GM10847 (cell line): ENCODE data around the gene MAPT.

Experiments used
- POLR2A ChIP-seq: IDR thresholded peaks from 2 replicates; pipeline ENCODE4 v1.6.1; 2011; ENCODE audit not compliant: insufficient read length; ENCODE audit errors: extremely low read depth

The MAPT gene

GRCh38 chr17:45976755-45977505 lies 82.6 kb downstream of the MAPT start:
- no peak for TF ChIP-seq POLR2A

- no peak for TF ChIP-seq POLR2A
Measured at GRCh38 chr17:45977506-45977824, 83.1 kb downstream of the MAPT start.

GRCh38 chr17:45977976-45978626 lies 83.7 kb downstream of the MAPT start:
- TF ChIP-seq POLR2A = no peak

- TF ChIP-seq POLR2A = no peak
Measured at GRCh38 chr17:45979137-45979536, 84.8 kb downstream of the MAPT start.

DNA sequence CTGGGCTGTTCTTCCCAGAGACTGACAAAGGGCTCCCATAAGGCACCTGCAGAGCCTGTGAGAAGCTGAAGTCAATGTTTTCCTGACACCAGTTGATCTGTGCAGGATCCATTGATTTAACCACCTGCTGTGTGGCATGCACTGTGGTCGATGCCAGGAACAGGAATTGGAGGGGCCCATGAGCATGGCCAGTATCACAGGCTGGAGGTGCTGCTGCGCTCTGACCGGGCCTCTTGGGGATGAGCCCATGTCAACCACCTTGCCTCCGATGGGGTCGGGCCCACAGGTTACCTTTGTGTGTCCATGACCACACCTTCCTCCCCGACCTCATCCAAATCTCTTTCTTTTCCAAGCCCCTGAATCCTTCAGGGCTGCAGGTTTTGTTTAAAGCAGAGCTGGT lies 86.5 kb downstream of the MAPT start:
- no peak for TF ChIP-seq POLR2A

- TF ChIP-seq POLR2A = no peak
Measured at GRCh38 chr17:45981306-45981705, 87.0 kb downstream of the MAPT start.

- TF ChIP-seq POLR2A = no peak
Measured at GRCh38 chr17:45982791-45983613, 88.6 kb downstream of the MAPT start.

GRCh38 chr17:45983614-45984310 lies 89.4 kb downstream of the MAPT start:
- no peak for TF ChIP-seq POLR2A

GRCh38 chr17:45984368-45984767 lies 90.0 kb downstream of the MAPT start:
- no peak for TF ChIP-seq POLR2A

- no peak for TF ChIP-seq POLR2A
Measured at GRCh38 chr17:45985447-45985846, 91.1 kb downstream of the MAPT start.

GRCh38 chr17:45986056-45986455 lies 91.7 kb downstream of the MAPT start:
- TF ChIP-seq POLR2A = no peak

GRCh38 chr17:45987706-45988105 lies 93.4 kb downstream of the MAPT start:
- no peak for TF ChIP-seq POLR2A

GRCh38 chr17:45989759-45990158 lies 95.4 kb downstream of the MAPT start:
- no peak for TF ChIP-seq POLR2A

GRCh38 chr17:45990886-45991285 lies 96.5 kb downstream of the MAPT start:
- TF ChIP-seq POLR2A = no peak

- no peak for TF ChIP-seq POLR2A
Measured at GRCh38 chr17:45991341-45991740, 97.0 kb downstream of the MAPT start.
